K562 (cell line): ENCODE measurements around the gene SLC3A2. TPM values are rescaled to one million over a fixed set of nuclear protein-coding genes. Genes with fewer than 3 reads are reported as not detected.
A peak's percentile ranks its signal among the peaks of the same experiment; 100 is the strongest.

Experiments
- BCOR ChIP-seq: fragments of 450-650 bp; IDR thresholded peaks from 2 replicates; pipeline ENCODE4 v1.6.1; 2016
- EHMT2 ChIP-seq: fragments of 450-650 bp; IDR thresholded peaks from 2 replicates; pipeline ENCODE4 v1.6.1; 2018; ENCODE audit warnings: antibody characterized with exemption
- HDAC3 ChIP-seq: fragments of 450-650 bp; IDR thresholded peaks from 2 replicates; pipeline ENCODE4 v1.6.1; 2018; ENCODE audit warnings: borderline replicate concordance, mild to moderate bottlenecking, moderate library complexity; ENCODE audit not compliant: partially characterized antibody
- JUN ChIP-seq, 2 experiments: sonication (generic) in 1 of 2; formaldehyde crosslinking in 1 of 2; IDR thresholded peaks; 2 replicates each; pipeline versions ENCODE4 v1.6.1 to v1.8.0; 2012 to 2022; ENCODE audit warnings: borderline replicate concordance in 2 of 2, mild to moderate bottlenecking in 2 of 2, improper control_type of control experiment in 1 of 2, low read depth in 1 of 2, low read length in 1 of 2, missing genetic modification reagents in 1 of 2
- KLF6 ChIP-seq: fragments of 250-450 bp; sonication (Bioruptor Pico); IDR thresholded peaks from 2 replicates; pipeline ENCODE4 v1.4.0; 2020; ENCODE audit warnings: mild to moderate bottlenecking, moderate library complexity, borderline replicate concordance
- SRSF7 ChIP-seq: fragments of 200-400 bp; formaldehyde crosslinking; optimal IDR thresholded peaks from 2 replicates; pipeline ENCODE3; 2017; ENCODE audit warnings: mild to moderate bottlenecking, low read depth, low read length
- SUPT5H ChIP-seq: fragments of 450-650 bp; IDR thresholded peaks from 2 replicates; pipeline ENCODE4 v1.6.1; 2016
- TAF9B ChIP-seq: fragments of 450-650 bp; IDR thresholded peaks from 2 replicates; pipeline ENCODE4 v1.6.1; 2018; ENCODE audit warnings: mild to moderate bottlenecking; ENCODE audit not compliant: partially characterized antibody
- TCF7L2 ChIP-seq: fragments of 150-350 bp; IDR thresholded peaks from 2 replicates; pipeline ENCODE4 v1.6.1; 2016; ENCODE audit warnings: low read depth, mild to moderate bottlenecking, low read length, moderate library complexity
- U2AF1 ChIP-seq: fragments of 200-400 bp; formaldehyde crosslinking; optimal IDR thresholded peaks from 2 replicates; pipeline ENCODE3; 2017; ENCODE audit warnings: mild to moderate bottlenecking, low read depth, low read length, moderate library complexity
- ZC3H11A ChIP-seq: IDR thresholded peaks from 2 replicates; pipeline ENCODE4 v1.6.1; 2012; ENCODE audit warnings: low read depth, low read length, improper control_type of control experiment
- ZNF217 ChIP-seq: sonication (generic); formaldehyde crosslinking; IDR thresholded peaks from 2 replicates; pipeline ENCODE4 v1.8.0; 2022; ENCODE audit warnings: mild to moderate bottlenecking, missing genetic modification reagents
- ZNF586 ChIP-seq: fragments of 450-650 bp; formaldehyde crosslinking; conservative IDR thresholded peaks from 2 replicates; pipeline ENCODE4 v1.4.0; 2020; ENCODE audit warnings: mild to moderate bottlenecking, moderate library complexity
- ZNF699 ChIP-seq: fragments of 250-450 bp; sonication (Bioruptor Pico); IDR thresholded peaks from 2 replicates; pipeline ENCODE4 v1.8.0; 2021; ENCODE audit warnings: mild to moderate bottlenecking, moderate library complexity; ENCODE audit not compliant: insufficient replicate concordance
- polyA plus RNA-seq, 8 experiments: library from polyadenylated mRNA; depleted of rRNA in 4 of 8; stranded (reverse) in 5 of 8; unstranded in 3 of 8; fragments of >200 nt; fragmentation: Nextera tagmentation in 2 of 8; fragmentation: Illumina TruSeq in 1 of 8; extraction: Ambion mirVana in 2 of 8; extraction: Trizol in 1 of 8; gene quantifications; 2 replicates each; pipeline versions ENCODE4 v1.2.1 to v1.2.3, GENCODE V29; 2011 to 2014; ENCODE audit warnings: inconsistent platforms in 1 of 8, missing spikeins in 1 of 8
- total RNA-seq, 7 experiments: library from RNA; depleted of rRNA in 6 of 7; stranded (reverse); fragments of >200 nt in 6 of 7; fragmentation: Illumina TruSeq in 2 of 7; extraction: Trizol in 2 of 7; gene quantifications; 2 replicates each; pipeline versions ENCODE4 v1.2.1 to v1.2.3, GENCODE V29; 2011 to 2021; ENCODE audit warnings: low replicate concordance in 1 of 7
- TF ChIP-seq, protein P1 (sequence below): fragments of 450-650 bp; IDR thresholded peaks from 2 replicates; pipeline ENCODE4 v1.6.1; 2018; ENCODE audit warnings: mild to moderate bottlenecking, low read depth; ENCODE audit not compliant: partially characterized antibody
- TF ChIP-seq, protein P2 (sequence below), 2 experiments: fragments of 450-650 bp in 1 of 2; sonication (generic) in 1 of 2; formaldehyde crosslinking in 1 of 2; IDR thresholded peaks in 1 of 2; conservative IDR thresholded peaks in 1 of 2; 2 replicates each; pipeline versions ENCODE4 v1.6.1 to v1.8.1; 2016 to 2023; ENCODE audit warnings: mild to moderate bottlenecking in 2 of 2, moderate library complexity in 2 of 2, inconsistent platforms in 1 of 2, missing genetic modification reagents in 1 of 2
- TF ChIP-seq, protein P3 (sequence below): sonication (generic); formaldehyde crosslinking; IDR thresholded peaks from 2 replicates; pipeline ENCODE4 v1.8.1; 2022; ENCODE audit warnings: missing genetic modification reagents
- TF ChIP-seq, protein P4 (sequence below): fragments of 450-650 bp; IDR thresholded peaks from 2 replicates; pipeline ENCODE4 v1.6.1; 2016; ENCODE audit warnings: missing biosample characterization, missing genetic modification characterization
- TF ChIP-seq, protein P5 (sequence below): fragments of 250-450 bp; sonication (Bioruptor Pico); IDR thresholded peaks from 2 replicates; pipeline ENCODE4 v1.5.0; 2021

Gene SLC3A2
- total and polyA plus RNA-seq, 9 of the 15 experiments (the other 6 are each of a cell fraction or from before 2014, with no cell fraction given), result 20.0 to 296 (median 214) TPM

DNA sequence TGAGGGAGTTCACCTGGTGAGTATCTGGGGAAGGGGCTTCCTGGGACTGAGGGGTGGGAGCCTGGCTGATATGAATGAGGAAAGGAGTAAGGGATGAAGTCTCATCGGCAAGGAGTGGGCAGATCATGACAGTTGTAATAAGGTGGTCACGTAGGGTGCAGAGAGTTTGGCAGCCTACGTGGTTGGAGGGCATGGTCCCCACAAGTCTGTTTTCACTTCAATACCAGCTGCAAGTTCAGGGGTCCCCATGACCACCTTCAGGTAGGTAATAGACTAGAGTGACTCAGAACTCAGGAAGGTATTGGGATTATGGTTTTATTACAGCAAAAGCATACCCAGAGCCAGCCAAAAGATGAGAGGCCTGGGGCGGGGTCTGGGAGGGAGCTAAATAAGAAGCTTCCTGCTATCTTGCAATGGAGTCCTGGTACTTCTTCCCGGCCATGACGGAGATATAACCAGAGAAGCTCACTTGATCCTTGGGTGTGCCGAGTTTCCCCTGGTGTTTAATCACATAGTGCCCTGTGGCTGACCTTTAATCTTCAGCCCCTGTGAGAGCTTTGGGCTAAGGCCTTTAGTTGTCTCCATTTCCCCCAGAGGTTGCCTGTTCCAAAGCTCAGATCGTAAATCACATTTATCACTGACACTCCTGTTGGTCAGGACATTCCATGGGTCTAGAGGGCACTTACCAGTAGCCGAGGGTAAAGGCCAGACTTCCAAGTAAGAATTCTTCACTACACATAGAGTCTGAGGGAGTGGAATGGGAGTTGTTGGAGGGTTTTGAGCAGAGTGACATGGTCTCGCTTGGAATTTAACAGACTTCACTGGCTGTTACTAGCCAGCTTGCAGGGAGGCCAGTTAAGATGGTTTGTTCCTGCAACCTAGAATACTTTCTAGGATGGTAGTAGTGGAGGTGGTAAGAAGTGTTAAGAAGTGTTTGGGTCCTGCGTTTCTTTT, 9.1 kb downstream of the SLC3A2 start (continued):
- TF ChIP-seq HDAC3 (peak; percentile 48), BCOR (no peak), EHMT2 (peak; percentile 44; the same call in 1 of the 2 replicates), SRSF7 (no peak), U2AF1 (no peak), KLF6 (0 out of 2 replicates have a peak, but pooled peaks have one; percentile 18), JUN (IDR thresholded peaks at IDR 0.05; ENCODE audit: borderline replicate concordance, low read depth, low read length) (no peak), JUN (CRISPR knock-in tag; IDR thresholded peaks at IDR 0.05; ENCODE audit: borderline replicate concordance) (no peak), TCF7L2 (peak; percentile 50; the same call in 1 of the 2 replicates), ZC3H11A (no peak), ZNF586 (CRISPR knock-in tag) (no peak; the same call in 1 of the 2 replicates), SUPT5H (peak; percentile 96), ZNF699 (CRISPR knock-in tag) (no peak), TAF9B (no peak), ZNF217 (CRISPR knock-in tag) (no peak)
- TF ChIP-seq, protein P1, sequence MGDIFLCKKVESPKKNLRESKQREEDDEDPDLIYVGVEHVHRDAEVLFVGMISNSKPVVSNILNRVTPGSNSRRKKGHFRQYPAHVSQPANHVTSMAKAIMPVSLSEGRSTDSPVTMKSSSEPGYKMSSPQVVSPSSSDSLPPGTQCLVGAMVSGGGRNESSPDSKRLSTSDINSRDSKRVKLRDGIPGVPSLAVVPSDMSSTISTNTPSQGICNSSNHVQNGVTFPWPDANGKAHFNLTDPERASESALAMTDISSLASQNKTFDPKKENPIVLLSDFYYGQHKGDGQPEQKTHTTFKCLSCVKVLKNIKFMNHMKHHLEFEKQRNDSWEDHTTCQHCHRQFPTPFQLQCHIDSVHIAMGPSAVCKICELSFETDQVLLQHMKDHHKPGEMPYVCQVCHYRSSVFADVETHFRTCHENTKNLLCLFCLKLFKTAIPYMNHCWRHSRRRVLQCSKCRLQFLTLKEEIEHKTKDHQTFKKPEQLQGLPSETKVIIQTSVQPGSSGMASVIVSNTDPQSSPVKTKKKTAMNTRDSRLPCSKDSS, result no peak
- TF ChIP-seq, protein P2, sequence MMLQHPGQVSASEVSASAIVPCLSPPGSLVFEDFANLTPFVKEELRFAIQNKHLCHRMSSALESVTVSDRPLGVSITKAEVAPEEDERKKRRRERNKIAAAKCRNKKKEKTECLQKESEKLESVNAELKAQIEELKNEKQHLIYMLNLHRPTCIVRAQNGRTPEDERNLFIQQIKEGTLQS (IDR thresholded peaks at IDR 0.05), result no peak
- TF ChIP-seq, protein P2 (CRISPR knock-in tag; conservative IDR thresholded peaks at IDR 0.05), result no peak; the same call in 1 of the 2 replicates
- TF ChIP-seq, protein P3, sequence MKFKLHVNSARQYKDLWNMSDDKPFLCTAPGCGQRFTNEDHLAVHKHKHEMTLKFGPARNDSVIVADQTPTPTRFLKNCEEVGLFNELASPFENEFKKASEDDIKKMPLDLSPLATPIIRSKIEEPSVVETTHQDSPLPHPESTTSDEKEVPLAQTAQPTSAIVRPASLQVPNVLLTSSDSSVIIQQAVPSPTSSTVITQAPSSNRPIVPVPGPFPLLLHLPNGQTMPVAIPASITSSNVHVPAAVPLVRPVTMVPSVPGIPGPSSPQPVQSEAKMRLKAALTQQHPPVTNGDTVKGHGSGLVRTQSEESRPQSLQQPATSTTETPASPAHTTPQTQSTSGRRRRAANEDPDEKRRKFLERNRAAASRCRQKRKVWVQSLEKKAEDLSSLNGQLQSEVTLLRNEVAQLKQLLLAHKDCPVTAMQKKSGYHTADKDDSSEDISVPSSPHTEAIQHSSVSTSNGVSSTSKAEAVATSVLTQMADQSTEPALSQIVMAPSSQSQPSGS (CRISPR knock-in tag), result no peak
- TF ChIP-seq, protein P4, sequence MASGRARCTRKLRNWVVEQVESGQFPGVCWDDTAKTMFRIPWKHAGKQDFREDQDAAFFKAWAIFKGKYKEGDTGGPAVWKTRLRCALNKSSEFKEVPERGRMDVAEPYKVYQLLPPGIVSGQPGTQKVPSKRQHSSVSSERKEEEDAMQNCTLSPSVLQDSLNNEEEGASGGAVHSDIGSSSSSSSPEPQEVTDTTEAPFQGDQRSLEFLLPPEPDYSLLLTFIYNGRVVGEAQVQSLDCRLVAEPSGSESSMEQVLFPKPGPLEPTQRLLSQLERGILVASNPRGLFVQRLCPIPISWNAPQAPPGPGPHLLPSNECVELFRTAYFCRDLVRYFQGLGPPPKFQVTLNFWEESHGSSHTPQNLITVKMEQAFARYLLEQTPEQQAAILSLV (tag), result no peak
- TF ChIP-seq, protein P5, sequence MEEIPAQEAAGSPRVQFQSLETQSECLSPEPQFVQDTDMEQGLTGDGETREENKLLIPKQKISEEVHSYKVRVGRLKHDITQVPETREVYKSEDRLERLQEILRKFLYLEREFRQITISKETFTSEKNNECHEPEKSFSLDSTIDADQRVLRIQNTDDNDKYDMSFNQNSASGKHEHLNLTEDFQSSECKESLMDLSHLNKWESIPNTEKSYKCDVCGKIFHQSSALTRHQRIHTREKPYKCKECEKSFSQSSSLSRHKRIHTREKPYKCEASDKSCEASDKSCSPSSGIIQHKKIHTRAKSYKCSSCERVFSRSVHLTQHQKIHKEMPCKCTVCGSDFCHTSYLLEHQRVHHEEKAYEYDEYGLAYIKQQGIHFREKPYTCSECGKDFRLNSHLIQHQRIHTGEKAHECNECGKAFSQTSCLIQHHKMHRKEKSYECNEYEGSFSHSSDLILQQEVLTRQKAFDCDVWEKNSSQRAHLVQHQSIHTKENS, result peak; percentile 67; the same call in 1 of the 2 replicates
